ENCODE data around the gene MYO1F. TPM values are rescaled to one million over a fixed set of nuclear protein-coding genes. Genes with fewer than 3 reads are reported as not detected.

Gene MYO1F
- total RNA-seq, 1 experiment from 2014 or later: not detected

GRCh38 chr19:8499048-8499833 is 78.0 kb downstream of the MYO1F start:
- H3K4me3 ChIP-seq (ENCODE audit: low read length): no peak overlapping the region
- no peaks in the 10 kb centered on the region for H3K4me1 ChIP-seq (ENCODE audit: low read length)
- H3K79me2 ChIP-seq (ENCODE audit: low read length): no peaks in the 10 kb centered on the region
- H3K4me2 ChIP-seq (ENCODE audit: low read depth, low read length, poor library complexity, severe bottlenecking): no peak overlapping the region
- no peak overlapping the region for H2AFZ ChIP-seq (ENCODE audit: low read length)
- no peaks in the 10 kb centered on the region for H3K9me3 ChIP-seq (ENCODE audit: low read length)
- H3K36me3 ChIP-seq (ENCODE audit: insufficient read depth, low read length): no peaks in the 10 kb centered on the region
- no peak for DNase-seq
- no peaks in the 10 kb centered on the region for H4K20me1 ChIP-seq (ENCODE audit: insufficient read depth, low read depth, low read length)
- H3K9me2 ChIP-seq (replicated peaks; ENCODE audit: insufficient read depth, low read length): no peaks in the 10 kb centered on the region
- no peak overlapping the region for H3K9ac ChIP-seq (ENCODE audit: low read length)
- no peaks in the 10 kb centered on the region for H3K27me3 ChIP-seq (ENCODE audit: low read length)
- no peak overlapping the region for H3K27ac ChIP-seq (ENCODE audit: low read length)

GRCh38 chr19:8498295-8498694 is 78.9 kb downstream of the MYO1F start:
- Histone ChIP-seq H3K27ac (ENCODE audit: low read length) (no peak overlapping the region), H3K9me3 (ENCODE audit: low read length) (no peaks in the 10 kb centered on the region), H3K4me2 (ENCODE audit: low read depth, low read length, poor library complexity, severe bottlenecking) (no peak overlapping the region), H3K79me2 (ENCODE audit: low read length) (no peaks in the 10 kb centered on the region), H3K9ac (ENCODE audit: low read length) (no peak overlapping the region), H3K36me3 (ENCODE audit: insufficient read depth, low read length) (no peaks in the 10 kb centered on the region), H2AFZ (ENCODE audit: low read length) (no peak overlapping the region), H3K9me2 (replicated peaks; ENCODE audit: insufficient read depth, low read length) (no peaks in the 10 kb centered on the region), H3K4me1 (ENCODE audit: low read length) (no peaks in the 10 kb centered on the region), H3K4me3 (ENCODE audit: low read length) (no peak overlapping the region), H3K27me3 (ENCODE audit: low read length) (no peaks in the 10 kb centered on the region), H4K20me1 (ENCODE audit: insufficient read depth, low read depth, low read length) (no peaks in the 10 kb centered on the region)
- DNase-seq: no peak

GRCh38 chr19:8494158-8494557 is 83.1 kb downstream of the MYO1F start:
- Histone ChIP-seq H2AFZ (ENCODE audit: low read length) (no peak overlapping the region), H3K9me3 (ENCODE audit: low read length) (no peaks in the 10 kb centered on the region), H3K79me2 (ENCODE audit: low read length) (no peaks in the 10 kb centered on the region), H3K36me3 (ENCODE audit: insufficient read depth, low read length) (no peaks in the 10 kb centered on the region), H3K4me1 (ENCODE audit: low read length) (no peaks in the 10 kb centered on the region), H4K20me1 (ENCODE audit: insufficient read depth, low read depth, low read length) (no peaks in the 10 kb centered on the region), H3K9me2 (replicated peaks; ENCODE audit: insufficient read depth, low read length) (no peaks in the 10 kb centered on the region), H3K9ac (ENCODE audit: low read length) (no peak overlapping the region), H3K4me3 (ENCODE audit: low read length) (no peak overlapping the region), H3K4me2 (ENCODE audit: low read depth, low read length, poor library complexity, severe bottlenecking) (no peak overlapping the region), H3K27ac (ENCODE audit: low read length) (no peak overlapping the region), H3K27me3 (ENCODE audit: low read length) (no peaks in the 10 kb centered on the region)
- DNase-seq: no peak

GRCh38 chr19:8491574-8491973 is 85.7 kb downstream of the MYO1F start:
- H3K36me3 ChIP-seq (ENCODE audit: insufficient read depth, low read length): no peaks in the 10 kb centered on the region
- no peak overlapping the region for H2AFZ ChIP-seq (ENCODE audit: low read length)
- no peak overlapping the region for H3K27ac ChIP-seq (ENCODE audit: low read length)
- no peaks in the 10 kb centered on the region for H3K9me2 ChIP-seq (replicated peaks; ENCODE audit: insufficient read depth, low read length)
- H3K9ac ChIP-seq (ENCODE audit: low read length): no peak overlapping the region
- no peaks in the 10 kb centered on the region for H3K9me3 ChIP-seq (ENCODE audit: low read length)
- peak; percentile 51 for DNase-seq
- H3K4me2 ChIP-seq (ENCODE audit: low read depth, low read length, poor library complexity, severe bottlenecking): no peak overlapping the region
- no peak overlapping the region for H3K4me3 ChIP-seq (ENCODE audit: low read length)
- H3K27me3 ChIP-seq (ENCODE audit: low read length): no peaks in the 10 kb centered on the region
- H3K79me2 ChIP-seq (ENCODE audit: low read length): no peaks in the 10 kb centered on the region
- H3K4me1 ChIP-seq (ENCODE audit: low read length): no peaks in the 10 kb centered on the region
- H4K20me1 ChIP-seq (ENCODE audit: insufficient read depth, low read depth, low read length): no peaks in the 10 kb centered on the region

- Histone ChIP-seq H3K4me1 (ENCODE audit: low read length) (no peaks in the 10 kb centered on the region), H3K27ac (ENCODE audit: low read length) (no peak overlapping the region), H4K20me1 (ENCODE audit: insufficient read depth, low read depth, low read length) (no peaks in the 10 kb centered on the region), H3K36me3 (ENCODE audit: insufficient read depth, low read length) (no peaks in the 10 kb centered on the region), H3K79me2 (ENCODE audit: low read length) (no peaks in the 10 kb centered on the region), H3K9me3 (ENCODE audit: low read length) (no peaks in the 10 kb centered on the region), H3K9ac (ENCODE audit: low read length) (no peak overlapping the region), H3K27me3 (ENCODE audit: low read length) (no peaks in the 10 kb centered on the region), H3K4me3 (ENCODE audit: low read length) (no peak overlapping the region), H3K9me2 (replicated peaks; ENCODE audit: insufficient read depth, low read length) (no peaks in the 10 kb centered on the region), H2AFZ (ENCODE audit: low read length) (no peak overlapping the region), H3K4me2 (ENCODE audit: low read depth, low read length, poor library complexity, severe bottlenecking) (no peak overlapping the region)
- DNase-seq: no peak
Measured at GRCh38 chr19:8490873-8491272, 86.4 kb downstream of the MYO1F start.

- no peaks in the 10 kb centered on the region for H3K4me1 ChIP-seq (ENCODE audit: low read length)
Measured at GRCh38 chr19:8490395-8490760, 86.9 kb downstream of the MYO1F start.

GRCh38 chr19:8489561-8490394 is 87.5 kb downstream of the MYO1F start:
- no peak for DNase-seq
- no peaks in the 10 kb centered on the region for H3K9me2 ChIP-seq (replicated peaks; ENCODE audit: insufficient read depth, low read length)
- H3K4me1 ChIP-seq (ENCODE audit: low read length): no peaks in the 10 kb centered on the region
- no peak overlapping the region for H3K9ac ChIP-seq (ENCODE audit: low read length)
- H2AFZ ChIP-seq (ENCODE audit: low read length): no peak overlapping the region
- H3K27me3 ChIP-seq (ENCODE audit: low read length): no peaks in the 10 kb centered on the region
- H3K27ac ChIP-seq (ENCODE audit: low read length): no peak overlapping the region
- no peak overlapping the region for H3K4me2 ChIP-seq (ENCODE audit: low read depth, low read length, poor library complexity, severe bottlenecking)
- H4K20me1 ChIP-seq (ENCODE audit: insufficient read depth, low read depth, low read length): peaks cover 9% of the 10 kb centered on the region; the same call in 1 of the 2 replicates
- H3K36me3 ChIP-seq (ENCODE audit: insufficient read depth, low read length): no peaks in the 10 kb centered on the region
- no peak overlapping the region for H3K4me3 ChIP-seq (ENCODE audit: low read length)
- H3K79me2 ChIP-seq (ENCODE audit: low read length): 0 out of 2 replicates have a peak, but pooled peaks cover 4% of the 10 kb centered on the region
- no peaks in the 10 kb centered on the region for H3K9me3 ChIP-seq (ENCODE audit: low read length)

More at GRCh38 chr19:8490395-8490760, 86.9 kb downstream of the MYO1F start:
- H3K27ac ChIP-seq (ENCODE audit: low read length): no peak overlapping the region
- peaks cover 3% of the 10 kb centered on the region; the same call in 1 of the 2 replicates for H4K20me1 ChIP-seq (ENCODE audit: insufficient read depth, low read depth, low read length)
- H3K9me3 ChIP-seq (ENCODE audit: low read length): no peaks in the 10 kb centered on the region
- no peak for DNase-seq
- H3K9ac ChIP-seq (ENCODE audit: low read length): no peak overlapping the region
- H2AFZ ChIP-seq (ENCODE audit: low read length): no peak overlapping the region
- no peaks in the 10 kb centered on the region for H3K9me2 ChIP-seq (replicated peaks; ENCODE audit: insufficient read depth, low read length)
- H3K4me2 ChIP-seq (ENCODE audit: low read depth, low read length, poor library complexity, severe bottlenecking): no peak overlapping the region
- no peaks in the 10 kb centered on the region for H3K27me3 ChIP-seq (ENCODE audit: low read length)
- no peak overlapping the region for H3K4me3 ChIP-seq (ENCODE audit: low read length)
- no peaks in the 10 kb centered on the region for H3K36me3 ChIP-seq (ENCODE audit: insufficient read depth, low read length)
- H3K79me2 ChIP-seq (ENCODE audit: low read length): no peaks in the 10 kb centered on the region

- Histone ChIP-seq H3K4me1 (ENCODE audit: low read length) (no peaks in the 10 kb centered on the region), H2AFZ (ENCODE audit: low read length) (no peak overlapping the region), H3K4me2 (ENCODE audit: low read depth, low read length, poor library complexity, severe bottlenecking) (no peak overlapping the region), H3K9ac (ENCODE audit: low read length) (no peak overlapping the region), H3K36me3 (ENCODE audit: insufficient read depth, low read length) (peaks cover 3% of the 10 kb centered on the region; the same call in 1 of the 2 replicates), H3K9me3 (ENCODE audit: low read length) (no peaks in the 10 kb centered on the region), H4K20me1 (ENCODE audit: insufficient read depth, low read depth, low read length) (peaks cover 12% of the 10 kb centered on the region), H3K4me3 (ENCODE audit: low read length) (no peak overlapping the region), H3K79me2 (ENCODE audit: low read length) (0 out of 2 replicates have a peak, but pooled peaks cover 4% of the 10 kb centered on the region), H3K27me3 (ENCODE audit: low read length) (no peaks in the 10 kb centered on the region), H3K27ac (ENCODE audit: low read length) (no peak overlapping the region), H3K9me2 (replicated peaks; ENCODE audit: insufficient read depth, low read length) (no peaks in the 10 kb centered on the region)
- DNase-seq: no peak
Measured at GRCh38 chr19:8488365-8488764, 88.9 kb downstream of the MYO1F start.
